Measurements from ENCODE around the gene APOL5. TPM values are rescaled to one million over a fixed set of nuclear protein-coding genes. Genes with fewer than 3 reads are reported as not detected.

Gene APOL5
- total RNA-seq, 2 experiments from 2014 or later: not detected

DNA sequence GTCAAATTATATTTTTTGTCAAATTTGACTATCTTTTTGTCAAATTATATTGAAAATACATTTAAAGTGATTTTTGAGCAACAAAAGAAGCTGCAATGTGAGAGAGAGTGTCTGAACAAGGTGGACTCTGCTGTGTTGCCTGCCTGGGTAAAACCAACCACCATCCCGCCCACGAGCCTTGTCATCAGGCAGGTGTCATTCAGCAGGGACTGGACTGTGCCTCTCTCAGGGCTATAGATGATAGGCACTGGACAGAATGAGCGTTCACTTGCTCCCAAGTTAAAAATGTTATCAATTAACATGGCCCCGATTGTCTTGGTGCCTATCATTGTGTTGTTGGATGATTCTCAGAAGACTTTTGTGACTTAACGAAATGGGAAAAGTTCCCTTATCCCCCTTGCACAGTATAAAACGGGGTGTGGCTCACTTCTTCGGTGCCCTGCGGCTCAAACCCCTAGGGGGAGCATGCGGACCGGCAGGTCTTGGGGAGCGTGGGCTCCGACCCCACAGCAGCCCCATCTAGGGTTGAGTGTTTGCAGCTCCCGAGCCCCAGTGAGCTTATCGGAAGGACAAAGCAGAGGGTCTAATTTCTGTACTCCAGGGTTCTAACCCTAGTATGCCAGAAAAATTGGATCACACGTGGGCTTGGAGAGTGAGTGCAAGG is 1.7 kb downstream of the APOL5 start:
- no peak overlapping the region for H3K27ac Mint-ChIP-seq
- H3K4me1 Mint-ChIP-seq (ENCODE audit: low read depth): no peaks in the 10 kb centered on the region
- peaks cover 2% of the 10 kb centered on the region for H3K27me3 Mint-ChIP-seq (ENCODE audit: low read depth)
- DNase-seq: no peak
- CTCF ChIA-PET: no interaction called here
- intact Hi-C loops (cut with micrococcal nuclease): no loop called here
- no peak overlapping the region for H3K4me3 Mint-ChIP-seq
- no peaks in the 10 kb centered on the region for H3K36me3 Mint-ChIP-seq (ENCODE audit: low read depth)
- no peaks in the 10 kb centered on the region for H3K9me3 Mint-ChIP-seq

DNA sequence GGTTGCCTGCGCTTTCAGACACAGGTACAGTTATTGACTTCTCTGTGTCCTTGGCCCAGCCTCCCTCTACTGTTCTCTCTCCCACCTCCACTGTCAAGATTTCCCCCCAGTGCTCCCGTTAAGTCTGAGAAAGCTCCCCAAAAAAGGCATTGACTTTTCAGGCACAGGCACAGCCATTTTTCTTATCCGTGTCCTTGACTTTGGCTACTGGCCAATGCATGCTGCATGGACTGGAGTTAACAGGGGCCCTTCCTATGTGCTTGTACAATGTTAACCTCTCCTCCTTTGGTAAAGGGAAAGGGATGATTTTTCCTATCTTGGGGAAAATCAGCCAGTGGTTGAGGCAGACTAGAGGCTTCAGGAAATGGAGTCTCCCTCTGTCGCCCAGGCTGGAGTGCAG is 4.3 kb downstream of the APOL5 start:
- Mint-ChIP-seq H3K4me1 (ENCODE audit: low read depth) (no peaks in the 10 kb centered on the region), H3K36me3 (ENCODE audit: low read depth) (no peaks in the 10 kb centered on the region), H3K27ac (no peak overlapping the region), H3K27me3 (ENCODE audit: low read depth) (no peaks in the 10 kb centered on the region), H3K4me3 (no peak overlapping the region), H3K9me3 (no peaks in the 10 kb centered on the region)
- no peak for DNase-seq
- intact Hi-C loops (cut with micrococcal nuclease): no loop called here
- CTCF ChIA-PET: no interaction called here

DNA sequence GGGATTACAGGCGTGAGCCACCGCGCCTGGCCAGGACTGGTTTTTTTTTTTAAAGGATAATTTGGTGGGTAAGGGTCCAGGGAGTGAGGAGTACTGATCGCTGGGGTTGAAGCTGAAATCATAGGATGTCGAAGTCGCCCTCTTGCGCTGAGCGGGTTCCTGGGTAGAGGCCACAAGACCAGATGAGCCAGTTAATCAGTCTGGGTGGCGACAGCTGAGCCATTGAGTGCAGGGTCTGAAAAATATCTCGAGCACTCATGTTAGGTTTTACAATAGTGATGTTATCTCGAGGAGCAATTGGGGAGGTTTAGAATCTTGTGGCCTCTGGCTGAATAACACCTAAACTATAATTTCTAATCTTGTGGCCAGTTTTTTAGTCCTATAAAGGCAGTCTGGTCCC is 7.8 kb downstream of the APOL5 start:
- H3K9me3 Mint-ChIP-seq: no peaks in the 10 kb centered on the region
- no peak overlapping the region for H3K27ac Mint-ChIP-seq
- H3K27me3 Mint-ChIP-seq (ENCODE audit: low read depth): no peaks in the 10 kb centered on the region

DNA sequence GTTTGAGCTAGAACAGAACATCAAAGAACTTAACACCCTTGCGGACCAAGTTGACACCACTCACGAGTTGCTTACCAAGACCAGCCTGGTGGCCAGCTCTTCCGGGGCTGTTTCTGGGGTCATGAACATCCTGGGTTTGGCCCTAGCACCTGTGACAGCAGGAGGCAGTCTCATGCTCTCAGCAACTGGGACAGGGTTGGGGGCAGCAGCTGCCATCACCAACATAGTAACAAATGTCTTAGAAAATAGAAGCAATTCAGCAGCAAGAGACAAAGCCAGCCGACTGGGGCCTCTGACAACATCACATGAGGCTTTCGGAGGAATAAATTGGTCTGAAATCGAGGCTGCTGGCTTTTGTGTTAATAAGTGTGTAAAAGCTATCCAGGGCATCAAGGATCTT is 8.7 kb downstream of the APOL5 start:
- Mint-ChIP-seq H3K36me3 (ENCODE audit: low read depth) (no peaks in the 10 kb centered on the region), H3K27ac (no peak overlapping the region), H3K27me3 (ENCODE audit: low read depth) (no peaks in the 10 kb centered on the region), H3K9me3 (no peaks in the 10 kb centered on the region), H3K4me1 (ENCODE audit: low read depth) (no peaks in the 10 kb centered on the region), H3K4me3 (no peak overlapping the region)
- DNase-seq: no peak
- intact Hi-C loops (cut with micrococcal nuclease): no loop called here
- CTCF ChIA-PET: no interaction called here

More for the DNA sequence above, 7.8 kb downstream of the APOL5 start:
- no peak for DNase-seq
- no peaks in the 10 kb centered on the region for H3K36me3 Mint-ChIP-seq (ENCODE audit: low read depth)
- no peak overlapping the region for H3K4me3 Mint-ChIP-seq
- CTCF ChIA-PET: no interaction called here
- intact Hi-C loops (cut with micrococcal nuclease): no loop called here
- no peaks in the 10 kb centered on the region for H3K4me1 Mint-ChIP-seq (ENCODE audit: low read depth)

DNA sequence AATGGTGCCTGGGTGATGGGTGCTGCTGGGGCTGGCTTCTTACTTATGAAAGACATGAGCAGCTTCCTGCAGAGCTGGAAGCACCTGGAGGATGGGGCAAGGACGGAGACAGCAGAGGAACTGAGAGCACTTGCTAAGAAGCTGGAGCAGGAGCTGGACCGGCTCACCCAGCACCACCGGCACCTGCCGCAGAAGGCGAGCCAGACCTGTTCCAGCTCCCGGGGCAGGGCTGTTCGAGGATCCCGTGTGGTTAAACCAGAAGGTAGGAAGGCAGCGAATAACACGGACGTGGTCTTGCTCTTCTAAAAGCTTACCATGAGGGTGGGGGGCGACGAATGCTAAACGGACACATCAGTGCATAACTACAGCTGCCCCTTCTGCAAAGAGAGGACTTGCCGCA is 9.3 kb downstream of the APOL5 start:
- Mint-ChIP-seq H3K4me3 (no peak overlapping the region), H3K27ac (no peak overlapping the region), H3K4me1 (ENCODE audit: low read depth) (no peaks in the 10 kb centered on the region), H3K27me3 (ENCODE audit: low read depth) (no peaks in the 10 kb centered on the region), H3K36me3 (ENCODE audit: low read depth) (no peaks in the 10 kb centered on the region), H3K9me3 (no peaks in the 10 kb centered on the region)
- CTCF ChIA-PET: no interaction called here
- DNase-seq: no peak
- intact Hi-C loops (cut with micrococcal nuclease): no loop called here

DNA sequence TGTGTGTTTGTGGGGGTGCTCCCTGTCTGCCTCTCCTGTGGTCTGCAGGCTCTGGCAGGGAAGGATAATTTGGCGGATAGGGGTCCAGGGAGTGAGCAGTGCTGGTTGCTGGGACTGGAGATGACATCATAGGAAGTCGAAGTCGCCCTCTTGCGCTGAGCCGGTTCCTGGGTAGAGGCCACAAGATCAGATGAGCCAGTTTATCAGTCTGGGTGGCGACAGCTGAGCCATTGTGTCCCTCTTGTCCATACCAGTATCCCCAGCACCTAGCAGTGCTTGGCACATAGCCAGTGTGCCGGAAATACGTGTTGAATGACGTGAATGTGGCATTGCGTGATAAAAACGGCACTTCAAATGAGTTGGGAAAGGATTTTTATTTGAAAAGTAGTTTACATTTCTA is 9.8 kb downstream of the APOL5 start:
- H3K27me3 Mint-ChIP-seq (ENCODE audit: low read depth): no peaks in the 10 kb centered on the region
- DNase-seq: no peak
- no peaks in the 10 kb centered on the region for H3K36me3 Mint-ChIP-seq (ENCODE audit: low read depth)
- H3K27ac Mint-ChIP-seq: no peak overlapping the region
- CTCF ChIA-PET: no interaction called here
- no peaks in the 10 kb centered on the region for H3K4me1 Mint-ChIP-seq (ENCODE audit: low read depth)
- H3K9me3 Mint-ChIP-seq: no peaks in the 10 kb centered on the region
- intact Hi-C loops (cut with micrococcal nuclease): no loop called here
- H3K4me3 Mint-ChIP-seq: no peak overlapping the region

DNA sequence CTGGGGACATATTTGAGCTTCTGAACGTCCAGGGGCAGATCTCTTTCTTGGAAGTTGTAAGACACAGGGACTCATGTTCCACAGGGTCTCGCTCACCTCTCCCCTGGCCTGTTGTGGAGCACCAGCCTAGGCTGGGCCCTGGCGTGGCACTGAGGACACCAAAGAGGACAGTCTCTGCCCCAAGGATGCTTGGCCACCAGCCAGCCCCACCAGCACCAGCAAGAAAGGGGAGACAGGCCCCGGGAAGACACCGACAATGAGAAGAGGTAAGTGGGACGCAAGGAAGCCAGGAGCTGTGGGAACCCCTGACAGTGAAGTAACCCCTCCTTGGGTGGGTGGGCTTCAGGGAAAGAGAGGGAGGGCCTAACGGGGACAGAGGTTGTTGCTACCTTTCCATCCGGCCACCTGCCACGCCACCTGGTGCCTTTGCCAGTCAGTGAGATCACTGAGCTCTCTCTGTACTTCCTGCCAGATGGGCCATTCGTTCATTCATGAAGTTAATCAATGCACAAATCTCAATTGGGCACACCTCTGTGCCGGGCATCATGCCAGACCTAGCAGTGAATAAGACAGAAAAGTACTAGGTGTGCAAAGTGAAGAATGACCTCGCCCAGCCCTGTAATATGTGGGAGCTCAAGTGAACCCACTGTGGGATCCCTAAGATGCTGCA is 11.1 kb downstream of the APOL5 start:
- no peak overlapping the region for H3K4me3 Mint-ChIP-seq
- H3K4me1 Mint-ChIP-seq (ENCODE audit: low read depth): no peaks in the 10 kb centered on the region
- H3K9me3 Mint-ChIP-seq: no peaks in the 10 kb centered on the region
- H3K27ac Mint-ChIP-seq: no peak overlapping the region
- CTCF ChIA-PET: interaction anchor here (0.6 kb wide), 1 partner anchor 285 kb away, joined by 5 read pairs; no protein-coding TSS in a partner anchor
- H3K27me3 Mint-ChIP-seq (ENCODE audit: low read depth): no peaks in the 10 kb centered on the region
- no peaks in the 10 kb centered on the region for H3K36me3 Mint-ChIP-seq (ENCODE audit: low read depth)
- no peak for DNase-seq
- intact Hi-C loops (cut with micrococcal nuclease): no loop called here

DNA sequence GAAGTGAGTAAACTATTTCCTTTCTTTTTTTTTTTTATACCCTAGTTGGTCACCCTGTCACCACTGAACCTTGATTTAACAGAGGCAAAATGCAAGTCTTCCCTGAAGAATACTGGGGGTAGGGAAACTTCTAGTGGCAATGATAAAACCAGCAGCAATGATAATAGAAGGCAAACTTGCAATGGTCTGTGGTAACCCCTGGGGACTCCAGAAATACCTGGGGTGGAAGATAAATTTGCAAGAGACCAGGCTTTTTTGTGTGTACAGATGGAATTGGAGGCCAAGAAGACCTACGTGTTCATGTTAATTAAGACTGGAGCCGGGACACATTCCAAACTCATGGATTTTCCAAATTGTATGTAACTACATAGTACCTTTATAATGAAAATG is 11.6 kb downstream of the APOL5 start:
- Mint-ChIP-seq H3K36me3 (ENCODE audit: low read depth) (no peaks in the 10 kb centered on the region), H3K27ac (no peak overlapping the region), H3K4me3 (no peak overlapping the region), H3K4me1 (ENCODE audit: low read depth) (no peaks in the 10 kb centered on the region), H3K9me3 (no peaks in the 10 kb centered on the region), H3K27me3 (ENCODE audit: low read depth) (no peaks in the 10 kb centered on the region)
- CTCF ChIA-PET: interaction anchor here (0.7 kb wide), 1 partner anchor 89 kb away, joined by 3 read pairs; no protein-coding TSS in a partner anchor
- no peak for DNase-seq
- intact Hi-C loops (cut with micrococcal nuclease): no loop called here

DNA sequence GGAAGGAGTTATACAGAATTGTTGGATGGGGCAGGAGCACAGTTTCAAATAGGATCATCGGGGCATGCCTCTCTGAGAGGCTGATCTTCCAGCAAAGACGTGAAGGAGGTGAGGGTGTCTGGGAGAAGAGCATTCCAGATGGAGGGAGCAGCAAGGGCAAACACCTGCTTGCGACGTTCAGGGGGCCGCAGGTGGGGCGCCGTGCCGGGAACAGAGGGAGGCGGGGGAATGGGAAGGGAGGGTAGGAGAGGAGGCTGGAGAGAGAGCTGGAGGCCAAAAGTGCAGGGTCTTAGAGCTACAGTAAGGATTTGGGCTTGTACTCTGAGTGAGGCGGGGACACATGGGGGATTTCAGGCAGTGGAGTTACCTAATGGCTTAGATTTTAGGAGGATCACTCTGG is 13.6 kb downstream of the APOL5 start:
- CTCF ChIA-PET: no interaction called here
- no peak for DNase-seq
- Mint-ChIP-seq H3K27ac (no peak overlapping the region), H3K4me1 (ENCODE audit: low read depth) (no peaks in the 10 kb centered on the region), H3K9me3 (no peaks in the 10 kb centered on the region), H3K4me3 (no peak overlapping the region), H3K27me3 (ENCODE audit: low read depth) (no peaks in the 10 kb centered on the region), H3K36me3 (ENCODE audit: low read depth) (no peaks in the 10 kb centered on the region)
- intact Hi-C loops (cut with micrococcal nuclease): no loop called here

DNA sequence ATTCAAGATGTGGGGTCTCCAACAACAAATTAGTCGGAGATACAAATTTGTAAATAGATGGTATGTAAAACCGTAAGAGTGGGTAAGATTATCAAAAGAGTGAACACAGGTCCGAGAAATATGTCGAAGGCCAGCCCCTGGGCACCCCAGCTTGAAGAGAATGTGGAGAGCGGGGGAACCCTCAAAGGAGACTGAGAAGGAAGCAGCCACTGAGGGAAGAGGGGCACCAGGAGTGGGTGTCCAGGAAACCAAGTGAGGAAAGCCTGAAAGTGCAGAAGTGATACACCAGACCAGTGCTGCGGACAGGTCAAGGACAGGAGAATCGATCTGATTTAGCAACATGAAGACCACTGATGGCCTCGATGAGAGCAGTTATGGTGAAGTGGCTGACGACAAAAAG is 14.4 kb downstream of the APOL5 start:
- Mint-ChIP-seq H3K27ac (no peak overlapping the region), H3K9me3 (no peaks in the 10 kb centered on the region), H3K4me3 (no peak overlapping the region), H3K27me3 (ENCODE audit: low read depth) (no peaks in the 10 kb centered on the region), H3K4me1 (ENCODE audit: low read depth) (no peaks in the 10 kb centered on the region), H3K36me3 (ENCODE audit: low read depth) (no peaks in the 10 kb centered on the region)
- intact Hi-C loops (cut with micrococcal nuclease): no loop called here
- no peak for DNase-seq
- CTCF ChIA-PET: no interaction called here

DNA sequence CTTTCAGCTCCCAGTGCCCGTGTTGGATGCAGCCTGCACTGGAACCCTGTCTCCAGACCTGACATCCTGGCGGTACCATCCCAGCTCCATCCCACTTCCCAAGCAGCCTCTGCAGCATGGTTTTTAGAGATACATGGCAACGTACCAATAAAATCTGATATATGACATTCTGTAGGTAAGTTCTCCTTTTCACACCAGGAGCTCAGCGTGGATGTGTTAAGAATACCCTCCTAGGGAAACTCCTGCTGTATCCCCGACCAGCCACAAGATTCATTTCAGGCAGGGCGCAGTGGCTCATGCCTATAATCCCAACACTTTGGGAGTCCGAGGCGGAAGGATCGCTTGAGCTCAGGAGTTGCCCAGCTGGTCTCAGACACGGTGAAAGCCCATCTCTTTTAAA is 15.4 kb downstream of the APOL5 start:
- Mint-ChIP-seq H3K27me3 (ENCODE audit: low read depth) (no peaks in the 10 kb centered on the region), H3K36me3 (ENCODE audit: low read depth) (no peaks in the 10 kb centered on the region), H3K4me3 (no peak overlapping the region), H3K9me3 (no peaks in the 10 kb centered on the region), H3K4me1 (ENCODE audit: low read depth) (no peaks in the 10 kb centered on the region), H3K27ac (no peak overlapping the region)
- intact Hi-C loops (cut with micrococcal nuclease): no loop called here
- CTCF ChIA-PET: no interaction called here
- no peak for DNase-seq

DNA sequence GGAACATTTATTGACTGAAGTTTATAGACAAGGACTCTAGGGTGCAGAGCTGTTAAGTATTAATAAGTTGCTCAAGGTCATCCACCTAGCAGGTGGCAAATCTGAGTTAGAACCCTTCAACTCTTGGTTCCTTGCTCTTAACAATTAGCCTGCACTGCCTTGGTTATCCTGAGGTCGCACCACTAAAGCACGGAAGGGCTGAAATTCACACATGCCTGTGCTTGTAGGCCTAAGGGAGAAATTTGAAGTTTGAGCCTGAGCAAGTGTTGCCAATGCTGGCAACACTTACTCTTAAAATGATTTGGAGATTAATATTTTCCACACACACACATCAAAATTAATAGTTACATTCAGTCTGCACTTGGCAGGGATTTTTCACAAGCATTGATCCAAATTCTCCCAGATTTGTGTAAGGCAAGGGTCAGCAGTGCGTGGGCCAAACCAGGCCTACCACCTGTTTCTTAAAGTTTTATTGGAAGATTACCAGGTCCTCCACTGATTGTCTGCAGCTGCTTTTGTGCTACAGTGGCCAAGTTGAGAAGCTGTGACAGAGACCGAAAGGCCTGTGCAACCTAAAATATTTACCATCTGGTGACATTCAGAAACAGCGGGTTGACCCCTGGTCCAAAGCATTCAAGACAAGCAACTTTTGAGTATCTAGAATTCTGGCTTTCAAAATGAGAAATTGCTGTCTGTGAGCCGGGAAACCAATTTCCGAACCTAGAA is 16.3 kb downstream of the APOL5 start:
- no peak overlapping the region for H3K4me3 Mint-ChIP-seq
- no peaks in the 10 kb centered on the region for H3K27me3 Mint-ChIP-seq (ENCODE audit: low read depth)
- intact Hi-C loops (cut with micrococcal nuclease): no loop called here
- H3K36me3 Mint-ChIP-seq (ENCODE audit: low read depth): no peaks in the 10 kb centered on the region
- CTCF ChIA-PET: no interaction called here
- no peak for DNase-seq
- no peak overlapping the region for H3K27ac Mint-ChIP-seq
- H3K4me1 Mint-ChIP-seq (ENCODE audit: low read depth): no peaks in the 10 kb centered on the region
- no peaks in the 10 kb centered on the region for H3K9me3 Mint-ChIP-seq

DNA sequence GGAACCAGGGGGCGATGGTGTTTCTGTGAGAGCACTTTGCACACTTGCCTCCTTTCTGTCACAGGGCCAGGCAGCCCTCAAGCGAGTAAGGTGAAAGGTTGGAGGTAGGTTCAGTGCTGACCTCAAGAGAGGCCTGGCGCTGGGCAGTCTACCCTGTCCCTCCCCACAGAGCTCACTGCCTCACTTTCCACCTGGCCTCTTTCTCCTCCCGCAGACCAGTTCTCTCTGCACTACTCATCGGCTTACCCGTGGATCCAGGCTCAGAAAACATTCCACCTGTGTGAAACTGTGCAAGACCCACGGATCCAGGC is 16.8 kb downstream of the APOL5 start:
- H3K9me3 Mint-ChIP-seq: no peaks in the 10 kb centered on the region
- H3K27ac Mint-ChIP-seq: no peak overlapping the region
- H3K36me3 Mint-ChIP-seq (ENCODE audit: low read depth): no peaks in the 10 kb centered on the region
- intact Hi-C loops (cut with micrococcal nuclease): no loop called here
- no peak for DNase-seq
- H3K4me3 Mint-ChIP-seq: no peak overlapping the region
- CTCF ChIA-PET: no interaction called here
- no peaks in the 10 kb centered on the region for H3K27me3 Mint-ChIP-seq (ENCODE audit: low read depth)
- no peaks in the 10 kb centered on the region for H3K4me1 Mint-ChIP-seq (ENCODE audit: low read depth)
